ENCODE data around the gene KLHDC2.
"Not testable (repeated sequence)": the region's sequence is repeated elsewhere in the genome, so short reads cannot be mapped to it uniquely, and the experiment has no call there.

The KLHDC2 gene

DNA sequence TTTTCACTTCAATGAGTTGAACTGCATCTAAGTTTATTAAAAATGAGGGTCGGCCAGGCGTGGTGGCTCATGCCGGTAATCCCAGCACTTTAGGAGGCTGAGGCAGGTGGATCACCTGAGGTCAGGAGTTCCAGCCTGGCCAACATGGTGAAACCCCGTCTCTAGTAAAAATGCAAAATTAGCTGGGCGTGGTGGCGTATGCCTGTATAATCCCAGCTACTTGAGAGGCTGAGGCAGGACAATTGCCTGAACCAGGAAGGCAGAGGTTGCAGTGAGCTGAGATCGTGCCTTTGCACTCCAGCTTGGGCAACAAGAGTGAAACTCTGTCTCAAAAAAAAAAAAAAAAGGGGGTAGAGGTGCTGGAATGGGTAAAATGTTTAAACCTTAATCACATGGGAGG lies 13.1 kb downstream of the KLHDC2 start:
- DNase-seq = not testable (repeated sequence)

DNA sequence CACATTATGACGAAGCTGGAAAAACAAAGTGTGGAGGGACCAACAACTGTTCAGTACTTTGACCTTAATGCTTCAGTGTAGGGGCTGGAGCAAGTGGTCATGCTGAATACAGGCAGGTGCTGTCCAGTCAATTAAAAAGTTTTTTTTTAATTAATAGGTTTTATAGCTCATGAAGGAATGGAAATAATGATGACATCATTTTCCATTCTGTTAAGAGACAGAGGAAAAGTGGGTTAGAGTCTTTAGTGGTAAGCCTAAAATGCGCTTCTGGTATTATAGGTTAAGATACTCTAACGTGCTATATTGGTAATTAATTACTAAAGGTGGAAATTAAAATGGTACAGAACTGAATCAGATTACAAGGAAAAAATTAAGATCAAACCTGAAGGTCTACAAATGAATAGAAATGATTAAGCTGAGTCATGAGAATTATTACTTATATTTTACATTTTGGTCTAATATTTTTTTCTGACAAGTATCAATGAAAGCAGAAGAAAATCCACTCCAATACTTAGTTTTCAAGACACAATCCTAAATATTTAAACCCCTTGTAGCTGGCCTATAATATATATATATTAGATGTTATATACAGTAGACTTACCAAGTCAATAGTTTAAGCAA lies 15.6 kb downstream of the KLHDC2 start:
- no peak for DNase-seq

DNA sequence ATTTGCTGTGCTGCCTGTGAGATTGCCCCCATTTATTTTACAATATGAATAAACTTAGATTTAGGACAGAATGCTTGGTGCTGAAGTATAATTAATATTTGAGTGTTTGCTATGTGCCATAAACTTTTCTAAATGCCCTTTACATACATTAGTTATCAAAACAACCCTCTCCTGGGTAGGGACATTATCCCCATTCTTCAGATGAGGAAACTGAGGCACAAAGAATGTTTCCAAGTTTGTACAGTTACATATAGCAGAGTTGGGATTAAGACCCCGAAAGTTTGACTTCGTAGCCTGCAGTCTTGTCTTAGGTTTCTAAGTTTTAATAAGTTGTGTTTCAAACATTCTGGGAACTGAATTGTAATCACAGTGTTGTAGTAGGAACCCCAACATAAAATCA lies 18.4 kb downstream of the KLHDC2 start:
- DNase-seq = no peak

DNA sequence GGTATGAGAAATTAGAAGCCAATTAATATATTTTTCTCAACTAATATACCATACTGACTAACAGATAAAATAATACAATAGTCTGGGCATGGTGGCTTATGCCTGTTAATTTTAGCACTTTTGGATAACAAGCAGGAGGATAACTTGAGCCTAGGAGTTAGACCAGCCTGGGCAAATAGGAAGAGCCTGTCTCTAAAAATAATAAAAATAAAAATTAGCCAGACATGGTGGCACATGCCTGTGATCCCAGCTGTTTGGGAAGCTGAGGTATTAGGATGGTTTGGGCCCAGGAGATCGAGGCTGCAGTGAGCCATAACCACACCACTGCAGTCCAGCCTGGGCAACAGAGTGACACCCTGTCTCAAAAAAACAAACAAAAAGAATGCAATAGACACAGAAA lies 24.7 kb downstream of the KLHDC2 start:
- DNase-seq = no peak

DNA sequence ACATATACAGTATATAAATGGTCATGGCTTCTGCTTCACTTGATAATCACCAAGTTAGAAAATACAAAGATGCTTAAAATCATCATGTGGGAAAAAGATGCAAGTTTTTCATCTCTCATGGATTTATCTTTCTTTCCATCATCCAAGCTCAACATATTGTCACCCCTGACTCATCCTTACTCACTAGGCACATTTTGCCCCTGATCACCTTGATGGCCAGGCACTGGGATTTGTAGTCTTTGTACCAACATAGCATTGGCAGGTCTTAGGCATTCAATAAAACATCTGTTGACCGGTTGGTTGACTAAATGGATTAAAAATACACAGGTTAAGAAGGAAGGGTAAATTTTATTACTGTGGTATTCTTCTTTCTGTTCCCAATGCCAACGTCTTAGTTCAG lies 28.1 kb downstream of the KLHDC2 start:
- no peak for DNase-seq

DNA sequence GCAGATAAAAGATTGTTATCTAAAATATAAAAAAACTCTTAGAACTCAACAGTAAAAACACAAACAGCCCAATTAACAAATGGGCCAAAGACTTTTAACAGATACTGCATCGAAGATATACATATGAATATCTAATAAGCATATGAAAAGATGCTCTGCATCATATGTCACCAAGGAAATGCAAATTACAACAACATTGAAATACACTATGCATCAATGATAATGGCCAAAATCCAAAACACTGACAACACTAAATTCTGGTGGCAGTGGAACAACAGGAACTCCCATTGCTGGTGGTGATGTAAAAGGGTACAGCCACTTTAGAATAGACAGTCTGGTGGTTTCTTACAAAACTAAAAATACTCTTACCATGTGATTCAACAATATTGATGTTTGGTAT lies 40.8 kb downstream of the KLHDC2 start:
- DNase-seq = no peak

DNA sequence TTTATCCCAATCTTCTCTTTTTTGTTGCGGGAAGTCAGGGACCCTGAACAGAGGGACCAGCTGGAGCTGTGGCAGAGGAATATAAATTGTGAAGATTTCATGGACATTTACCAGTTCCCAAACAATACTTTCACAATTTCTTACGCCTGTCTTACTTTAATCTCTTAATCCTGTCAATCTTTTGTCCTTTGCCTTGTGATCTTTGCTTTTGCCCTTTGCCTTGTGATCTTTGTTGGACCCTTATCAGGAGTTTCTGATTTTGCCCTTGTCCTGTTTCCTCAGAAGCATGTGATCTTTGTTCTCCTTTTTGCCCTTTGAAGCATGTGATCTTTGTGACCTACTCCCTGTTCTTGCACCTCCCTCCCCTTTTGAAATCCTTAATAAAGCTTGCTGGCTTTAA lies 48.2 kb downstream of the KLHDC2 start:
- not testable (repeated sequence) for DNase-seq

DNA sequence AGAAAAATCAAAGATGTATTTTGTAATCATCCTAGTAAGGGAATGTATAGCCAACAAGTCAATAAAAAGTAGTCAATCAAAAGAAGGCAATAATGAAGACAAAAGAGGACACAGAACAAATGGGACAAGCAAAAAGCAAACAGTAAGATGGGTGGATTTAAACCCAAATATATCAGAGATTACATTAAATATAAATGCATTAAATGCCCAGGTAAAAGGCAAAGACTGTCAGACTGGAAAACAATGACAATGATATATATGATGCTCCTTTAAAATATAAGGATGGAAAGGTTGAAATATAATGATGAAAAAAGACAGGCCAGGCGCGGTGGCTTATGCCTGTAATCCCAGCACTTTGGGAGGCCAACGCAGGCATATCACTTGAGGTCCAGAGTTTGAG lies 48.9 kb downstream of the KLHDC2 start:
- DNase-seq = no peak

DNA sequence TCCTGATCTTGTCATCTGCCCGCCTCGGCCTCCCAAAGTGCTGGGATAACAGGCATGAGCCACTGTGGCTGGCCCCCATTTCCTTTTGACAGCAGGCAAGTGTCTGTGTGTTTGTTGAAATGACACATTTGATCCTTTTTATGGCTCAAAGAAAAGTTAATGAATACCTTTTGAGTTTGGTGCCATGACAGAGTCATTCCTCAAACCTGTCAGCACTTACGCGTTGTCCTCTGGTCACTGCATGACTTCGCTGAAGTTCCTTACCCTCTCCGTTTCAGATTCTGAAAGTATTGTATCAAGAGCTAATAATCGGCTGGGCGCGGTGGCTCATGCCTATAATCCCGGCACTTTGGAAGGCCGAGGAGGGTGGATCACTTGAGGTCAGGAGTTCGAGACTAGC lies 52.2 kb downstream of the KLHDC2 start:
- DNase-seq = no peak

DNA sequence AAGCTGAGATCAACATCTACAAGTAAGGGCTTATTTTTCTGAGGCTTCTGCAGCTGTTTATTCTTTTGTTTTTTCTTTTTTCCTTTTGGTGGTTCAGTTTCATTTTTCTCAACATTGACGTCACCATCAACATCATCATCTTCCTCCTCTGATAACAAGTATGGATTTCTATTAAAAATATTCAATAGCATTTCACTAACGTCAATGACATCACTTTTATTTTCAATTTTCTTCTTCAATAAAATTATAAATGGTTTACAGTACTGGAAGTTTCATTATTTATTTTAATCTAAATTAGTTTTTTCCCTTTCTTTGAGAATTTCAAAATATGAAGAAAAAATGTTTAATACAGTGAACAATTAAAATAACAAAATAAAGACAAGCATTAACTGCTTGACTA lies 60.7 kb downstream of the KLHDC2 start:
- no peak for DNase-seq
